ENCODE measurements around the gene IDH2.

GRCh38 chr15:90086868-90087268 lies 15.4 kb downstream of the IDH2 start:
- TF ChIP-seq POLR2A (IDR thresholded peaks at IDR 0.05) (no peak), CTCF (IDR thresholded peaks at IDR 0.05) (peak; percentile 6 to 67 (median 52))
